HepG2 (cell line): ENCODE data around the gene TASOR2. TPM values are rescaled to one million over a fixed set of nuclear protein-coding genes. Genes with fewer than 3 reads are reported as not detected.

Experiments used
- DR1 ChIP-seq: sonication (generic); formaldehyde crosslinking; IDR thresholded peaks from 2 replicates; pipeline ENCODE4 v1.8.0; 2021; ENCODE audit warnings: mild to moderate bottlenecking, missing genetic modification reagents, inconsistent platforms
- HDAC6 ChIP-seq: fragments of 200-600 bp; sonication (generic); IDR thresholded peaks from 2 replicates; pipeline ENCODE4 v1.7.0; 2017; ENCODE audit warnings: mild to moderate bottlenecking, antibody characterized with exemption, low read length, low read depth
- KIAA2018 ChIP-seq: sonication (generic); formaldehyde crosslinking; IDR thresholded peaks from 2 replicates; pipeline ENCODE4 v1.5.0; 2020; ENCODE audit warnings: mild to moderate bottlenecking, missing genetic modification reagents, borderline replicate concordance
- MYNN ChIP-seq: sonication (generic); formaldehyde crosslinking; IDR thresholded peaks from 2 replicates; pipeline ENCODE4 v1.4.0; 2020; ENCODE audit warnings: mild to moderate bottlenecking, low read depth, missing genetic modification reagents
- NCOR1 ChIP-seq: fragments of 200-600 bp; sonication (generic); IDR thresholded peaks from 2 replicates; pipeline ENCODE4 v1.7.0; 2017; ENCODE audit warnings: antibody characterized with exemption, low read length, borderline replicate concordance
- PBX3 ChIP-seq: sonication (generic); formaldehyde crosslinking; IDR thresholded peaks from 2 replicates; pipeline ENCODE4 v1.8.1; 2023; ENCODE audit warnings: missing genetic modification reagents, inconsistent platforms, borderline replicate concordance
- THAP7 ChIP-seq: sonication (generic); formaldehyde crosslinking; IDR thresholded peaks from 2 replicates; pipeline ENCODE4 v1.8.1; 2023; ENCODE audit warnings: mild to moderate bottlenecking, missing genetic modification reagents
- ZBTB20 ChIP-seq: sonication (generic); formaldehyde crosslinking; IDR thresholded peaks from 2 replicates; pipeline ENCODE4 v1.8.1; 2023; ENCODE audit warnings: missing genetic modification reagents, low read depth, mild to moderate bottlenecking, borderline replicate concordance
- ZFP36L2 ChIP-seq: sonication (generic); formaldehyde crosslinking; IDR thresholded peaks from 2 replicates; pipeline ENCODE4 v1.4.0; 2020; ENCODE audit warnings: missing genetic modification reagents
- ZNF3 ChIP-seq: IDR thresholded peaks from 2 replicates; pipeline ENCODE4 v1.7.0; 2017; ENCODE audit warnings: inconsistent platforms
- ZNF687 ChIP-seq: sonication (generic); formaldehyde crosslinking; IDR thresholded peaks from 2 replicates; pipeline ENCODE4 v1.5.1; 2020; ENCODE audit warnings: mild to moderate bottlenecking, missing genetic modification reagents, moderate library complexity
- polyA plus RNA-seq, 8 experiments: library from polyadenylated mRNA; depleted of rRNA in 3 of 8; stranded (reverse) in 7 of 8; unstranded in 1 of 8; fragments of >200 nt; fragmentation: Illumina TruSeq in 4 of 8; extraction: Trizol in 4 of 8; gene quantifications; 2 replicates each; pipeline versions ENCODE4 v1.2.1 to v1.2.3, GENCODE V29; 2011 to 2016; ENCODE audit warnings: low read depth in 4 of 8, missing spikeins in 1 of 8, mixed read lengths in 1 of 8; ENCODE audit not compliant: insufficient read depth in 1 of 8
- total RNA-seq, 5 experiments: library from RNA; depleted of rRNA; stranded (reverse); fragments of >200 nt; fragmentation: Illumina TruSeq; extraction: Trizol; gene quantifications; 2 replicates each; pipeline ENCODE4 v1.2.3, GENCODE V29; 2016; ENCODE audit warnings: low read depth in 1 of 5

Gene TASOR2
- total and polyA plus RNA-seq, 2 of the 13 experiments (the other 11 are each of a cell fraction or from before 2014, with no cell fraction given) = 24.2 to 55.3 TPM

- peak; percentile 98 for TF ChIP-seq ZNF687 (CRISPR knock-in tag)
- TF ChIP-seq ZBTB20 = no peak; the same call in 1 of the 2 replicates
- peak; percentile 76; the same call in 1 of the 2 replicates for TF ChIP-seq THAP7 (CRISPR knock-in tag)
- TF ChIP-seq DR1 (CRISPR knock-in tag) = no peak
- no peak for TF ChIP-seq ZFP36L2
- TF ChIP-seq PBX3 (CRISPR knock-in tag) = no peak
- TF ChIP-seq NCOR1 = no peak
- no peak for TF ChIP-seq HDAC6
- TF ChIP-seq KIAA2018 (CRISPR knock-in tag) = no peak
- 0 out of 2 replicates have a peak, but pooled peaks have one; percentile 48 for TF ChIP-seq MYNN (CRISPR knock-in tag)
- TF ChIP-seq ZNF3 (CRISPR knock-in tag) = no peak
Observed at GRCh38 chr10:5692461-5693358, 8.1 kb downstream of the TASOR2 start (continued).
